PFSK-1 (cell line): ENCODE results near the gene ITIH2.

Experiments
- FOXP2 ChIP-seq: optimal IDR thresholded peaks from 2 replicates; pipeline ENCODE3; 2011; ENCODE audit warnings: borderline replicate concordance, control low read depth, inconsistent platforms; ENCODE audit not compliant: insufficient read depth; ENCODE audit errors: extremely low read length, extremely low read depth
- POLR2AphosphoS5 ChIP-seq: IDR thresholded peaks from 2 replicates; pipeline ENCODE4 v1.6.1; 2012; ENCODE audit warnings: low read depth, mild to moderate bottlenecking, control low read depth, low read length, moderate library complexity
- SIN3A ChIP-seq: IDR thresholded peaks from 2 replicates; pipeline ENCODE4 v1.6.1; 2012; ENCODE audit warnings: mild to moderate bottlenecking, low read length, moderate library complexity, borderline replicate concordance; ENCODE audit not compliant: insufficient read depth
- TAF1 ChIP-seq: IDR thresholded peaks from 2 replicates; pipeline ENCODE4 v1.6.1; 2012; ENCODE audit warnings: low read length, control low read depth, borderline replicate concordance; ENCODE audit not compliant: insufficient read depth
- TF ChIP-seq, protein P1 (sequence below), 2 experiments: IDR thresholded peaks; 2 replicates each; pipeline versions ENCODE4 v1.6.1 to v1.8.0; 2011 to 2012; ENCODE audit warnings: low read depth in 2 of 2, low read length in 2 of 2, control low read depth in 1 of 2, inconsistent platforms in 1 of 2, mild to moderate bottlenecking in 1 of 2, moderate library complexity in 1 of 2; ENCODE audit not compliant: insufficient read depth in 1 of 2

DNA sequence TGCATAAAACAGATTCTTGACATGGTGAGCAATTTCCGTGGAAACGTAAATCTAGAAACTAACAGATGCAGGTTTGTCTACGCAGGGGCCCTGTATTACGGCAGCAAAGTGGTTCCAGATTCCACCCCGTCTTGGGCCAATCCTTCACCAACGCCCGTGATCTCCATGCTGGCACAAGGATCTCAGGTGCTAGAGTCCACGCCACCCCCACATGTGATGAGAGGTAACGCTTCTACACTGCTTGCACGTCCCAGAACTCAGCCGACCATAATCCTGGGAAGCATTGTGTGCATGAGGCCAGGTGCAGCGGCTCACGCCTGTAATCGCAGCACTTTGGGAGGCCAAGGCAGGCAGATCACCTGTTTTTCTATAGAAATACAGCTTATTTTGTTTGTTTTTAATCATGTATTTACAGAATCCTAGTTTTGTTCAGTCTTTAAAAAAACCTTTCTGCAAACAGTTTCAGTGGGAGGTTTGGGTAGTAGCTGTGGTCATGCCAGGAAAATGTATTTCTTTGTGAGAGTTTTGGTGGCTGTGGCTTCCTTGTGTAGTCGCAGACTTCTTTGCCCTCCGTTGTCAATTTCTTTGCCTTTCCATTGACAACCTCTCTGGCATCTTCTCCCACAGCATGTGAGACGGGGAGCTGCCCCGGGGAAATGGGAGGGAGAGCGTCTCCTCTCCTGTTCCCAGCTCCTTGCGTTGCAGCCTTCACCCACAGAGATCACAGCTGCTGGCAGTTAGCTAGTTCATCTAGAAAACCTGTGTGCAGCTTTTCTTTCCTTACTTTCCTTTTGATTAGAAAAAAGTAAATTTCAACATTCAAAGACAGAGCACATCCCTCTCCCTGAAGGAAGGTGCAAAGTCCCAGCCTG, 35.7 kb downstream of the ITIH2 start:
- TF ChIP-seq POLR2AphosphoS5, result no peak
- TF ChIP-seq, protein P1, sequence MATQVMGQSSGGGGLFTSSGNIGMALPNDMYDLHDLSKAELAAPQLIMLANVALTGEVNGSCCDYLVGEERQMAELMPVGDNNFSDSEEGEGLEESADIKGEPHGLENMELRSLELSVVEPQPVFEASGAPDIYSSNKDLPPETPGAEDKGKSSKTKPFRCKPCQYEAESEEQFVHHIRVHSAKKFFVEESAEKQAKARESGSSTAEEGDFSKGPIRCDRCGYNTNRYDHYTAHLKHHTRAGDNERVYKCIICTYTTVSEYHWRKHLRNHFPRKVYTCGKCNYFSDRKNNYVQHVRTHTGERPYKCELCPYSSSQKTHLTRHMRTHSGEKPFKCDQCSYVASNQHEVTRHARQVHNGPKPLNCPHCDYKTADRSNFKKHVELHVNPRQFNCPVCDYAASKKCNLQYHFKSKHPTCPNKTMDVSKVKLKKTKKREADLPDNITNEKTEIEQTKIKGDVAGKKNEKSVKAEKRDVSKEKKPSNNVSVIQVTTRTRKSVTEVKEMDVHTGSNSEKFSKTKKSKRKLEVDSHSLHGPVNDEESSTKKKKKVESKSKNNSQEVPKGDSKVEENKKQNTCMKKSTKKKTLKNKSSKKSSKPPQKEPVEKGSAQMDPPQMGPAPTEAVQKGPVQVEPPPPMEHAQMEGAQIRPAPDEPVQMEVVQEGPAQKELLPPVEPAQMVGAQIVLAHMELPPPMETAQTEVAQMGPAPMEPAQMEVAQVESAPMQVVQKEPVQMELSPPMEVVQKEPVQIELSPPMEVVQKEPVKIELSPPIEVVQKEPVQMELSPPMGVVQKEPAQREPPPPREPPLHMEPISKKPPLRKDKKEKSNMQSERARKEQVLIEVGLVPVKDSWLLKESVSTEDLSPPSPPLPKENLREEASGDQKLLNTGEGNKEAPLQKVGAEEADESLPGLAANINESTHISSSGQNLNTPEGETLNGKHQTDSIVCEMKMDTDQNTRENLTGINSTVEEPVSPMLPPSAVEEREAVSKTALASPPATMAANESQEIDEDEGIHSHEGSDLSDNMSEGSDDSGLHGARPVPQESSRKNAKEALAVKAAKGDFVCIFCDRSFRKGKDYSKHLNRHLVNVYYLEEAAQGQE (IDR thresholded peaks at IDR 0.05; ENCODE audit: insufficient read depth in 1 of 2, low read depth in 2 of 2, low read length in 2 of 2), result no peak
- no peak for TF ChIP-seq FOXP2
- TF ChIP-seq SIN3A, result no peak
- no peak for TF ChIP-seq TAF1
